PC-3 (cell line): Measurements from ENCODE around the gene SHANK2. TPM values are rescaled to one million over a fixed set of nuclear protein-coding genes. Genes with fewer than 3 reads are reported as not detected.

Experiments used
- ATAC-seq: fragments of 200-7000 bp; cut with Tn5 transposase; 2 replicates; pipeline ENCODE4 v1.9.1; 2020; ENCODE audit warnings: mild to moderate bottlenecking, moderate library complexity
- BruUV-seq: library from RNA; stranded (reverse); fragments of 400-500 nt; replicated peaks from 2 replicates; lab custom pipeline; 2021; lab: Mats Ljungman, UMichigan
- CTCF ChIA-PET: fragments of 300-600 bp; sonication (Branson Sonifier 250); formaldehyde crosslinking; loops from one replicate; lab custom pipeline; 2022; ENCODE audit warnings: antibody characterized with exemption; lab: Charles Lee
- POLR2A ChIA-PET: fragments of 300-600 bp; sonication (Branson Sonifier 250); formaldehyde crosslinking; loops from one replicate; lab custom pipeline; 2022; ENCODE audit warnings: antibody characterized with exemption; ENCODE audit not compliant: unreplicated experiment; lab: Charles Lee
- DNase-seq: peaks from one replicate; pipeline ENCODE4 v3.0.0-alpha.2; 2015
- H2AFZ ChIP-seq: fragments of 300-600 bp; sonication (generic); 2 replicates; pipeline ENCODE4 v1.6.0; 2016; ENCODE audit warnings: antibody characterized with exemption, low read length
- H3F3A ChIP-seq: fragments of 300-600 bp; sonication (generic); one replicate; pipeline ENCODE4 v1.6.0; 2017; ENCODE audit warnings: antibody characterized with exemption, low read length, control low read depth, mild to moderate bottlenecking; ENCODE audit not compliant: unreplicated experiment
- H3K27ac ChIP-seq: fragments of 300-600 bp; sonication (generic); 2 replicates; pipeline ENCODE4 v1.5.1; 2016; ENCODE audit warnings: mild to moderate bottlenecking, low read length
- H3K27me3 ChIP-seq: fragments of 300-600 bp; sonication (generic); 2 replicates; pipeline ENCODE4 v1.6.1; 2016; ENCODE audit warnings: low read length, mixed read lengths
- H3K36me3 ChIP-seq: fragments of 300-600 bp; sonication (generic); 2 replicates; pipeline ENCODE4 v1.6.1; 2016; ENCODE audit warnings: low read depth, mixed run types, low read length, mixed read lengths
- H3K4me1 ChIP-seq: fragments of 300-600 bp; sonication (generic); 2 replicates; pipeline ENCODE4 v1.5.1; 2016; ENCODE audit warnings: low read length; ENCODE audit not compliant: insufficient read depth
- H3K4me2 ChIP-seq: fragments of 300-600 bp; sonication (generic); 2 replicates; pipeline ENCODE4 v1.6.0; 2016; ENCODE audit warnings: low read length
- H3K4me3 ChIP-seq: fragments of 300-600 bp; sonication (generic); 2 replicates; pipeline ENCODE4 v1.5.1; 2016; ENCODE audit warnings: mild to moderate bottlenecking, low read length, mixed read lengths
- H3K79me2 ChIP-seq: fragments of 300-600 bp; sonication (generic); 2 replicates; pipeline ENCODE4 v1.6.1; 2017; ENCODE audit warnings: low read length, mixed read lengths
- H3K9ac ChIP-seq: fragments of 300-600 bp; sonication (generic); 2 replicates; pipeline ENCODE4 v1.6.0; 2016; ENCODE audit warnings: mild to moderate bottlenecking, low read length
- H3K9me2 ChIP-seq: fragments of 300-600 bp; sonication (generic); replicated peaks from 2 replicates; pipeline ENCODE4 v1.6.1; 2016; ENCODE audit warnings: mixed run types, low read length, mixed read lengths
- H3K9me3 ChIP-seq: fragments of 300-600 bp; sonication (generic); 2 replicates; pipeline ENCODE4 v1.6.1; 2016; ENCODE audit warnings: low read length, mixed read lengths
- H4K20me1 ChIP-seq: fragments of 300-600 bp; sonication (generic); 2 replicates; pipeline ENCODE4 v1.6.1; 2016; ENCODE audit warnings: low read length, mixed read lengths
- CTCF ChIP-seq: fragments of 300-600 bp; sonication (generic); conservative IDR thresholded peaks from 2 replicates; pipeline ENCODE4 v1.5.1; 2017; ENCODE audit warnings: antibody characterized with exemption, low read depth, mild to moderate bottlenecking, low read length
- EZH2 ChIP-seq: fragments of 300-600 bp; sonication (generic); IDR thresholded peaks from one replicate; pipeline ENCODE4 v1.6.1; 2017; ENCODE audit warnings: antibody characterized with exemption, mild to moderate bottlenecking, low read length; ENCODE audit not compliant: unreplicated experiment
- EZH2phosphoT487 ChIP-seq: fragments of 300-600 bp; sonication (generic); IDR thresholded peaks from 2 replicates; pipeline ENCODE4 v1.6.1; 2018; ENCODE audit warnings: mild to moderate bottlenecking, antibody characterized with exemption, low read length, borderline replicate concordance
- intact Hi-C: fragments of 100-400 bp; cut with micrococcal nuclease; formaldehyde crosslinking; loops from 2 replicates; pipeline ENCODE4 v1.9.0; 2023
- total RNA-seq: library from RNA; depleted of rRNA; stranded (reverse); fragments of >200 nt; gene quantifications from 2 replicates; pipeline ENCODE4 v1.2.3, GENCODE V29; 2014

Gene SHANK2
- total RNA-seq, 1 experiment from 2014 or later: 45.0 TPM

DNA sequence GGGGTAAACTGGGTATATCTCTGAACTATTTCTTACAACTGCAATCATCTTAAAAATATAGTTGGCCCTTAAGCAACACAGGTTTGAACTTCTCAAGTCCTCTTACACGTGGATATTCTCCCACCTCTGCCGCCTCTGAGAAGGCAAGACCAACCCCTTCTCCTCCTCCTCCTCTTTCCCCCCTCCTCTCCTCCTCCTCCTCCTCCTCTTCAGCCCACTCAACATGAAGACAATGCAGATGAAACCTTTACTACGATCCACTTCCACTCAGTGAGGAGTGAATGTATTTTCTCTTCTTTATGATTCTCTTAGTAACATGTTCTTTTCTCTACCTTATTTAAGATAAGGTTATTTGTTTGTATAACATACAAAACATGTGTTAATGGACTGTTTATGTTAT, 20.0 kb downstream of the SHANK2 start:
- ATAC-seq: no peak
- H3K4me3 ChIP-seq: no peak overlapping the region
- peaks cover 24% of the 10 kb centered on the region; the same call in 1 of the 2 replicates for H3K79me2 ChIP-seq
- BruUV-seq: no TSS peak
- H3K27me3 ChIP-seq: no peaks in the 10 kb centered on the region
- H3K9ac ChIP-seq: no peak overlapping the region
- H3K4me2 ChIP-seq: no peak overlapping the region
- peaks cover 8% of the 10 kb centered on the region; the same call in 1 of the 2 replicates for H3K9me3 ChIP-seq
- no peak overlapping the region for H3K27ac ChIP-seq
- H3K4me1 ChIP-seq: no peaks in the 10 kb centered on the region
- CTCF ChIA-PET: no interaction called here
- no peaks in the 10 kb centered on the region for H3K9me2 ChIP-seq
- no peaks in the 10 kb centered on the region for H4K20me1 ChIP-seq
- TF ChIP-seq EZH2phosphoT487 (no peak), CTCF (no peak)
- no peak overlapping the region for H2AFZ ChIP-seq
- POLR2A ChIA-PET: no interaction called here
- no peak for DNase-seq
- no peaks in the 10 kb centered on the region for H3F3A ChIP-seq
- H3K36me3 ChIP-seq: peaks cover 13% of the 10 kb centered on the region; the same call in 1 of the 2 replicates
- intact Hi-C loops: no loop called here

GRCh38 chr11:71228961-71229360, 23.4 kb downstream of the SHANK2 start:
- Histone ChIP-seq H3K36me3 (peaks cover 27% of the 10 kb centered on the region), H2AFZ (no peak overlapping the region), H3K4me2 (no peak overlapping the region), H3K9me2 (no peaks in the 10 kb centered on the region), H3K4me3 (no peak overlapping the region), H3K4me1 (no peaks in the 10 kb centered on the region), H4K20me1 (no peaks in the 10 kb centered on the region), H3K27me3 (no peaks in the 10 kb centered on the region), H3K9ac (no peak overlapping the region), H3F3A (no peaks in the 10 kb centered on the region), H3K27ac (no peak overlapping the region), H3K9me3 (peaks cover 11% of the 10 kb centered on the region; the same call in 1 of the 2 replicates), H3K79me2 (0 out of 2 replicates have a peak, but pooled peaks cover 14% of the 10 kb centered on the region)
- no peak for DNase-seq
- intact Hi-C loops: no loop called here
- TF ChIP-seq EZH2phosphoT487 (no peak), CTCF (no peak), EZH2 (no peak)
- ChIA-PET POLR2A (no interaction called here), CTCF (no interaction called here)
- no peak for ATAC-seq
- BruUV-seq: no TSS peak

- BruUV-seq: no TSS peak
- no peak for ATAC-seq
- POLR2A ChIA-PET: no interaction called here
- Histone ChIP-seq H3K79me2 (0 out of 2 replicates have a peak, but pooled peaks cover 8% of the 10 kb centered on the region), H3K9ac (no peak overlapping the region), H3F3A (no peaks in the 10 kb centered on the region), H3K9me3 (peaks cover 11% of the 10 kb centered on the region; the same call in 1 of the 2 replicates), H3K9me2 (no peaks in the 10 kb centered on the region), H3K4me3 (no peak overlapping the region), H3K27ac (no peak overlapping the region), H2AFZ (no peak overlapping the region), H3K27me3 (no peaks in the 10 kb centered on the region), H3K4me1 (no peaks in the 10 kb centered on the region), H4K20me1 (no peaks in the 10 kb centered on the region), H3K36me3 (peaks cover 30% of the 10 kb centered on the region), H3K4me2 (no peak overlapping the region)
- CTCF ChIA-PET: no interaction called here
- intact Hi-C loops: no loop called here
- no peak for DNase-seq
- TF ChIP-seq EZH2phosphoT487 (no peak), EZH2 (no peak), CTCF (no peak)
These were observed 25.2 kb downstream of the SHANK2 start for GRCh38 chr11:71227058-71227659.
